Glomerular visceral epithelial cell (primary cell): ENCODE results near the gene ADAM22.

Experiments
- DNase-seq: peaks from one replicate; pipeline ENCODE4 v3.0.0-alpha.2; 2016; ENCODE audit errors: extremely low spot score

The ADAM22 gene

GRCh38 chr7:88167223-88167622 lies 233.2 kb downstream of the ADAM22 start:
- no peak for DNase-seq

GRCh38 chr7:88167721-88168120 lies 233.7 kb downstream of the ADAM22 start:
- no peak for DNase-seq

GRCh38 chr7:88169717-88170320 lies 235.8 kb downstream of the ADAM22 start:
- DNase-seq, result peak; percentile 25

- DNase-seq, result no peak
Measured at GRCh38 chr7:88172842-88173241, 238.8 kb downstream of the ADAM22 start.

- DNase-seq, result no peak
Measured at GRCh38 chr7:88176190-88176589, 242.1 kb downstream of the ADAM22 start.

- DNase-seq, result no peak
Measured at GRCh38 chr7:88183051-88183450, 249.0 kb downstream of the ADAM22 start.

- DNase-seq, result peak; percentile 56
Measured at GRCh38 chr7:88184848-88185304, 250.8 kb downstream of the ADAM22 start.

GRCh38 chr7:88185650-88186049 lies 251.6 kb downstream of the ADAM22 start:
- no peak for DNase-seq

GRCh38 chr7:88191911-88192310 lies 257.9 kb downstream of the ADAM22 start:
- no peak for DNase-seq

- DNase-seq, result no peak
Measured at GRCh38 chr7:88200261-88200660, 266.2 kb downstream of the ADAM22 start.

- no peak for DNase-seq
Measured at GRCh38 chr7:88200789-88201188, 266.7 kb downstream of the ADAM22 start.

- DNase-seq, result no peak
Measured at GRCh38 chr7:88201305-88201704, 267.3 kb downstream of the ADAM22 start.

GRCh38 chr7:88202278-88202677 lies 268.2 kb downstream of the ADAM22 start:
- no peak for DNase-seq

GRCh38 chr7:88202799-88203198 lies 268.7 kb downstream of the ADAM22 start:
- no peak for DNase-seq

- no peak for DNase-seq
Measured at GRCh38 chr7:88203401-88203800, 269.4 kb downstream of the ADAM22 start.

- DNase-seq, result no peak
Measured at GRCh38 chr7:88204525-88205110, 270.6 kb downstream of the ADAM22 start.

GRCh38 chr7:88205179-88205578 lies 271.1 kb downstream of the ADAM22 start:
- DNase-seq, result no peak

GRCh38 chr7:88206254-88206653 lies 272.2 kb downstream of the ADAM22 start:
- no peak for DNase-seq

- DNase-seq, result no peak
Measured at GRCh38 chr7:88208521-88208920, 274.5 kb downstream of the ADAM22 start.

- no peak for DNase-seq
Measured at GRCh38 chr7:88212918-88213317, 278.9 kb downstream of the ADAM22 start.

GRCh38 chr7:88214456-88214855 lies 280.4 kb downstream of the ADAM22 start:
- DNase-seq, result no peak

- DNase-seq, result no peak
Measured at GRCh38 chr7:88215295-88215694, 281.2 kb downstream of the ADAM22 start.

- no peak for DNase-seq
Measured at GRCh38 chr7:88216276-88216675, 282.2 kb downstream of the ADAM22 start.
